ENCODE measurements around the gene RGS13.

- TF ChIP-seq CTCF (conservative IDR thresholded peaks at IDR 0.05 in 1 of 2, IDR thresholded peaks at IDR 0.05 in 1 of 2; ENCODE audit: extremely low read depth in 1 of 2, insufficient read depth in 1 of 2, low read depth in 1 of 2, low read length in 2 of 2) (no peak), EZH2 (IDR thresholded peaks at IDR 0.05; ENCODE audit: borderline replicate concordance, low read length) (no peak)
Observed at GRCh38 chr1:192709544-192709943, 73.6 kb downstream of the RGS13 start.

Data from mammary epithelial cell (primary cell).